Measurements from ENCODE around the gene ZNF701. TPM values are rescaled to one million over a fixed set of nuclear protein-coding genes. Genes with fewer than 3 reads are reported as not detected.
"Not testable (repeated sequence)": the region's sequence is repeated elsewhere in the genome, so short reads cannot be mapped to it uniquely, and the experiment has no call there.

ZNF701 gene
- total RNA-seq, 2 experiments from 2014 or later: 18.1 to 25.5 TPM

DNA sequence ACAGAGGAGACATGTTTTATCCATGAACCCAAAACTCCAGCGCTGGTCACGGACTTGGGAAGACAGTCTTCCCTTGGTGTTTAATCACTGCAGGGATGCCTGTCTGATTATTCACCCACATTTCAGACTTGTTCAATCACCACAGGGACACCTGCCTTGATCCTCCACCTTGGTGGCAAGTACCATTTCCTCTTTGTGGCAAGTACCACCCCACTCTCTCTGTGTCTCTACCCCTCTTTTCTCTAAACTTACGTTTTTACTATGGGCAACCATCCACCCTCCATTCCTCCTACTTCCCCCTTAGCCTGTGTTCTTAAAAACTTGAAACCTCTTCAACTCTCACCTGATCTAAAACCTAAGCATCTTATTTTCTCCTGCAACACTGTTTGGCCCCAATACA, 51.3 kb downstream of the ZNF701 start:
- Histone ChIP-seq H4K20me1 (ENCODE audit: insufficient read depth, low read length) (no peaks in the 10 kb centered on the region), H3K4me3 (ENCODE audit: low read depth, low read length, poor library complexity, severe bottlenecking) (no peak overlapping the region), H3K79me2 (ENCODE audit: insufficient read depth, low read depth, low read length) (no peaks in the 10 kb centered on the region), H3K9me2 (ENCODE audit: insufficient read depth, low read length) (no peaks in the 10 kb centered on the region), H3K27ac (ENCODE audit: low read depth, low read length, poor library complexity, severe bottlenecking) (no peak overlapping the region), H2AFZ (ENCODE audit: low read length) (no peak overlapping the region), H3K9me3 (ENCODE audit: low read length) (0 out of 2 replicates have a peak, but pooled peaks cover under 1% of the 10 kb centered on the region), H3K4me2 (ENCODE audit: low read length) (no peak overlapping the region), H3K36me3 (ENCODE audit: insufficient read depth, low read length) (peaks cover 96% of the 10 kb centered on the region), H3K4me1 (ENCODE audit: insufficient read depth, low read length, poor library complexity, severe bottlenecking) (no peaks in the 10 kb centered on the region)
- no TSS peak for BruUV-seq (replicated peaks)
- no peak for TF ChIP-seq EZH2phosphoT487 (IDR thresholded peaks at IDR 0.05; ENCODE audit: borderline replicate concordance, low read depth, low read length)
- TF ChIP-seq, protein P1, sequence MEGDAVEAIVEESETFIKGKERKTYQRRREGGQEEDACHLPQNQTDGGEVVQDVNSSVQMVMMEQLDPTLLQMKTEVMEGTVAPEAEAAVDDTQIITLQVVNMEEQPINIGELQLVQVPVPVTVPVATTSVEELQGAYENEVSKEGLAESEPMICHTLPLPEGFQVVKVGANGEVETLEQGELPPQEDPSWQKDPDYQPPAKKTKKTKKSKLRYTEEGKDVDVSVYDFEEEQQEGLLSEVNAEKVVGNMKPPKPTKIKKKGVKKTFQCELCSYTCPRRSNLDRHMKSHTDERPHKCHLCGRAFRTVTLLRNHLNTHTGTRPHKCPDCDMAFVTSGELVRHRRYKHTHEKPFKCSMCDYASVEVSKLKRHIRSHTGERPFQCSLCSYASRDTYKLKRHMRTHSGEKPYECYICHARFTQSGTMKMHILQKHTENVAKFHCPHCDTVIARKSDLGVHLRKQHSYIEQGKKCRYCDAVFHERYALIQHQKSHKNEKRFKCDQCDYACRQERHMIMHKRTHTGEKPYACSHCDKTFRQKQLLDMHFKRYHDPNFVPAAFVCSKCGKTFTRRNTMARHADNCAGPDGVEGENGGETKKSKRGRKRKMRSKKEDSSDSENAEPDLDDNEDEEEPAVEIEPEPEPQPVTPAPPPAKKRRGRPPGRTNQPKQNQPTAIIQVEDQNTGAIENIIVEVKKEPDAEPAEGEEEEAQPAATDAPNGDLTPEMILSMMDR (conservative IDR thresholded peaks at IDR 0.05; ENCODE audit: low read length): no peak
- POLR2A ChIA-PET: no interaction called here
- CTCF ChIA-PET (ENCODE audit: unreplicated experiment): no interaction called here
- DNase-seq (ENCODE audit: low spot score): no peak
- intact Hi-C loops (cut with micrococcal nuclease; ENCODE audit: unreplicated experiment): no loop called here

DNA sequence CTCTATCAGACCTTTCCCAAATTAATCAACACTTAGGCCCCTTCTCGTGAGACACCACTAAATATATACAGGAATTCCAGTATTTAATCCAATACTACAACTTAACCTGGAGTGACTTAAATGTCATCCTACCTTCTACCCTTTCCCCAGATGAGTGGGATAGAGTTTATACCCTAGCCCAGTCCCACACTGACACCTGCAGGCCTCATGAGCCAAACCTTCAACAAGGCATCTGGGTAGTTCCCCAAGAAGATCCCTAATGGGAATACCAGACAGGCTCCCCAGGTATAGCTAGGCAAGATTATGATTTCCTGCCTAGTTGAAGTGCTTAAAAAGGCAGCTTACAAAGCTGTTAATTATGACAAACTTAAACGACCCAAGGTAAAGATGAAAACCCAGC, 52.2 kb downstream of the ZNF701 start:
- no peak overlapping the region for H2AFZ ChIP-seq (ENCODE audit: low read length)
- no peak for DNase-seq (ENCODE audit: low spot score)
- CTCF ChIA-PET (ENCODE audit: unreplicated experiment): no interaction called here
- H3K36me3 ChIP-seq (ENCODE audit: insufficient read depth, low read length): peaks cover 95% of the 10 kb centered on the region
- H3K9me3 ChIP-seq (ENCODE audit: low read length): no peaks in the 10 kb centered on the region
- no TSS peak for BruUV-seq (replicated peaks)
- TF ChIP-seq, protein P1 (conservative IDR thresholded peaks at IDR 0.05; ENCODE audit: low read length): peak; percentile 26; the same call in 1 of the 2 replicates
- no peak for TF ChIP-seq EZH2phosphoT487 (IDR thresholded peaks at IDR 0.05; ENCODE audit: borderline replicate concordance, low read depth, low read length)
- H3K4me1 ChIP-seq (ENCODE audit: insufficient read depth, low read length, poor library complexity, severe bottlenecking): no peaks in the 10 kb centered on the region
- POLR2A ChIA-PET: interaction anchor here (0.7 kb wide), 1 partner anchor 25 kb away, joined by 4 read pairs; no protein-coding TSS in a partner anchor
- H3K4me3 ChIP-seq (ENCODE audit: low read depth, low read length, poor library complexity, severe bottlenecking): no peak overlapping the region
- no peaks in the 10 kb centered on the region for H3K79me2 ChIP-seq (ENCODE audit: insufficient read depth, low read depth, low read length)
- H3K27ac ChIP-seq (ENCODE audit: low read depth, low read length, poor library complexity, severe bottlenecking): no peak overlapping the region
- no peaks in the 10 kb centered on the region for H3K9me2 ChIP-seq (ENCODE audit: insufficient read depth, low read length)
- no peaks in the 10 kb centered on the region for H4K20me1 ChIP-seq (ENCODE audit: insufficient read depth, low read length)
- no peak overlapping the region for H3K4me2 ChIP-seq (ENCODE audit: low read length)
- intact Hi-C loops (cut with micrococcal nuclease; ENCODE audit: unreplicated experiment): no loop called here

DNA sequence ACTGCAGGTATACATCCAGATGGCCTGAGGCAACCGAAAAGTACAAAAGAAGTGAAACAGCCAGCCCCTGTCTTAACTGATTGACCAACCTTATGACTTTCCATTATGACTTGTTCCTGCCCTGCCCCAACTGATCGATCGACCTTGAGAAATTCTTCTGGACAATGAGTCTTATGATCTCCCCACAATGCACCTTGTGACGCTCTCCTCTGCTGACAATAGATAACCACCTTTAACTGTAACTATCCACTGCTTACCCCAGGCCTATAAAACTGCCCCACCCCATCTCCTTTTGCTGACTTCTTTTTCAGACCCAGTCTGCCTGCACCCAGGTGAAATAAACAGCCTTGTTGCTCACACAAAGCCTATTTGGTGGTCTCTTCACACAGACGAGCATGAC, 56.8 kb downstream of the ZNF701 start:
- no TSS peak for BruUV-seq (replicated peaks)
- CTCF ChIA-PET (ENCODE audit: unreplicated experiment): no interaction called here
- Histone ChIP-seq H3K9me3 (ENCODE audit: low read length) (no peaks in the 10 kb centered on the region), H3K4me1 (ENCODE audit: insufficient read depth, low read length, poor library complexity, severe bottlenecking) (no peaks in the 10 kb centered on the region), H3K27ac (ENCODE audit: low read depth, low read length, poor library complexity, severe bottlenecking) (no peak overlapping the region), H2AFZ (ENCODE audit: low read length) (no peak overlapping the region), H3K9me2 (ENCODE audit: insufficient read depth, low read length) (no peaks in the 10 kb centered on the region), H3K4me2 (ENCODE audit: low read length) (no peak overlapping the region), H4K20me1 (ENCODE audit: insufficient read depth, low read length) (no peaks in the 10 kb centered on the region), H3K4me3 (ENCODE audit: low read depth, low read length, poor library complexity, severe bottlenecking) (no peak overlapping the region), H3K79me2 (ENCODE audit: insufficient read depth, low read depth, low read length) (no peaks in the 10 kb centered on the region), H3K36me3 (ENCODE audit: insufficient read depth, low read length) (peaks cover 64% of the 10 kb centered on the region)
- intact Hi-C loops (cut with micrococcal nuclease; ENCODE audit: unreplicated experiment): no loop called here
- POLR2A ChIA-PET: no interaction called here
- TF ChIP-seq, protein P1 (conservative IDR thresholded peaks at IDR 0.05; ENCODE audit: low read length): no peak
- TF ChIP-seq EZH2phosphoT487 (IDR thresholded peaks at IDR 0.05; ENCODE audit: borderline replicate concordance, low read depth, low read length): no peak
- no peak for DNase-seq (ENCODE audit: low spot score)

DNA sequence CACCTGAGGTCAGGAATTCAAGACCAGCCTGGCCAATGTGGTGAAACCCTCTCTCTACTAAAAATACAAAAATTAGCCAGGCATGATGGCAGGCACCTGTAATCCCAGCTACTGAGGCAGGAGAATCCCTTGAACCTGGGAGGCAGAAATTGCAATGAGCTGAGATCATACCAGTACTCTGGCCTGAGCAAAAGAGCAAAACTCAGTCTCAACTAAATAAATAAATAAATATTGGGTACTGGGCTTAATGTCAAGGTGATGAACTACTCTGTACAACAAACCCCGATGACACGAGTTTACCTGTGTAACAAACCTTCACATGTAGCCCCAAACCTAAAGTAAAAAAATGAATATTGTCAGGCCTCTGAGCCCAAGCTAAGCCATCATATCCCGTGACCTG, 57.4 kb downstream of the ZNF701 start:
- intact Hi-C loops (cut with micrococcal nuclease; ENCODE audit: unreplicated experiment); H3K4me1 ChIP-seq (ENCODE audit: insufficient read depth, low read length, poor library complexity, severe bottlenecking); DNase-seq (ENCODE audit: low spot score); POLR2A ChIA-PET; H2AFZ ChIP-seq (ENCODE audit: low read length); BruUV-seq (replicated peaks); H3K79me2 ChIP-seq (ENCODE audit: insufficient read depth, low read depth, low read length); H3K27ac ChIP-seq (ENCODE audit: low read depth, low read length, poor library complexity, severe bottlenecking); H4K20me1 ChIP-seq (ENCODE audit: insufficient read depth, low read length); H3K9me2 ChIP-seq (ENCODE audit: insufficient read depth, low read length); H3K4me3 ChIP-seq (ENCODE audit: low read depth, low read length, poor library complexity, severe bottlenecking); CTCF ChIA-PET (ENCODE audit: unreplicated experiment); H3K4me2 ChIP-seq (ENCODE audit: low read length); H3K9me3 ChIP-seq (ENCODE audit: low read length): not testable (repeated sequence)
- peaks cover 59% of the 10 kb centered on the region for H3K36me3 ChIP-seq (ENCODE audit: insufficient read depth, low read length)
